DOHH2 (cell line): ENCODE data around the gene RASGEF1B.

Experiments used
- H3F3A ChIP-seq: fragments of 200-600 bp; sonication (generic), shearing (Covaris generic); 2 replicates; pipeline ENCODE4 v1.6.0; 2016; ENCODE audit warnings: antibody characterized with exemption, mild to moderate bottlenecking; ENCODE audit not compliant: control insufficient read depth, insufficient read depth
- H3K27ac ChIP-seq: fragments of 200-600 bp; sonication (generic); 2 replicates; pipeline ENCODE4 v1.5.1; 2014; ENCODE audit warnings: low read depth, mild to moderate bottlenecking, low read length, moderate library complexity
- H3K27me3 ChIP-seq: fragments of 200-600 bp; sonication (generic); 2 replicates; pipeline ENCODE4 v1.6.1; 2014; ENCODE audit warnings: mild to moderate bottlenecking, low read length, mixed read lengths; ENCODE audit not compliant: control insufficient read depth
- H3K36me3 ChIP-seq: fragments of 200-600 bp; sonication (generic); 2 replicates; pipeline ENCODE4 v1.6.1; 2014; ENCODE audit warnings: mild to moderate bottlenecking, low read length, moderate library complexity, mixed read lengths; ENCODE audit not compliant: control insufficient read depth
- H3K4me1 ChIP-seq: fragments of 200-600 bp; sonication (generic); 2 replicates; pipeline ENCODE4 v1.6.1; 2014; ENCODE audit warnings: mild to moderate bottlenecking, low read length, mixed read lengths; ENCODE audit not compliant: control insufficient read depth
- H3K4me2 ChIP-seq: fragments of 200-600 bp; sonication (generic); 2 replicates; pipeline ENCODE4 v1.6.0; 2014; ENCODE audit warnings: mild to moderate bottlenecking, low read length, moderate library complexity
- H3K4me3 ChIP-seq: fragments of 200-600 bp; sonication (generic); 2 replicates; pipeline ENCODE4 v1.5.1; 2014; ENCODE audit warnings: mild to moderate bottlenecking, low read length, mixed read lengths
- H3K79me2 ChIP-seq: fragments of 200-600 bp; sonication (generic); 2 replicates; pipeline ENCODE4 v1.6.1; 2014; ENCODE audit warnings: mild to moderate bottlenecking, low read length, mixed read lengths; ENCODE audit not compliant: control insufficient read depth
- H3K9me2 ChIP-seq: fragments of 200-600 bp; sonication (generic); replicated peaks from 2 replicates; pipeline ENCODE4 v1.6.1; 2014; ENCODE audit warnings: mild to moderate bottlenecking, low read length, mixed read lengths; ENCODE audit not compliant: control insufficient read depth
- H3K9me3 ChIP-seq: fragments of 200-600 bp; sonication (generic); 2 replicates; pipeline ENCODE4 v1.6.1; 2014; ENCODE audit warnings: antibody characterized with exemption, low read length, mixed read lengths; ENCODE audit not compliant: control insufficient read depth, insufficient read depth
- H4K20me1 ChIP-seq: fragments of 200-600 bp; sonication (generic); 2 replicates; pipeline ENCODE4 v1.6.0; 2014; ENCODE audit warnings: low read depth, mild to moderate bottlenecking, antibody characterized with exemption, low read length, moderate library complexity; ENCODE audit not compliant: control insufficient read depth, insufficient read depth
- CTCF ChIP-seq: fragments of 200-600 bp; sonication (generic); IDR thresholded peaks from one replicate; pipeline ENCODE4 v1.5.1; 2014; ENCODE audit warnings: antibody characterized with exemption, mild to moderate bottlenecking, low read depth, low read length; ENCODE audit not compliant: poor library complexity, severe bottlenecking
- EZH2phosphoT487 ChIP-seq: fragments of 200-600 bp; sonication (generic); IDR thresholded peaks from 2 replicates; pipeline ENCODE4 v1.6.1; 2017; ENCODE audit warnings: borderline replicate concordance, mild to moderate bottlenecking, antibody characterized with exemption, low read length, moderate library complexity, mixed read lengths

Gene RASGEF1B

GRCh38 chr4:81436096-81436495 is 35.6 kb downstream of the RASGEF1B start:
- Histone ChIP-seq H3K4me3 (no peak overlapping the region), H4K20me1 (no peaks in the 10 kb centered on the region), H3F3A (no peaks in the 10 kb centered on the region), H3K27me3 (no peaks in the 10 kb centered on the region), H3K27ac (no peak overlapping the region), H3K4me2 (no peak overlapping the region), H3K79me2 (no peaks in the 10 kb centered on the region), H3K9me2 (no peaks in the 10 kb centered on the region), H3K4me1 (no peaks in the 10 kb centered on the region), H3K9me3 (no peaks in the 10 kb centered on the region), H3K36me3 (peaks cover 65% of the 10 kb centered on the region)
- TF ChIP-seq EZH2phosphoT487 (no peak), CTCF (no peak)

- no peaks in the 10 kb centered on the region for H3K9me2 ChIP-seq
- peaks cover 60% of the 10 kb centered on the region for H3K36me3 ChIP-seq
- H3K4me1 ChIP-seq, result no peaks in the 10 kb centered on the region
- H3K4me2 ChIP-seq, result no peak overlapping the region
- TF ChIP-seq CTCF (no peak), EZH2phosphoT487 (no peak)
- H4K20me1 ChIP-seq, result no peaks in the 10 kb centered on the region
- no peak overlapping the region for H3K27ac ChIP-seq
- H3F3A ChIP-seq, result no peaks in the 10 kb centered on the region
- H3K4me3 ChIP-seq, result no peak overlapping the region
- no peaks in the 10 kb centered on the region for H3K27me3 ChIP-seq
- no peaks in the 10 kb centered on the region for H3K9me3 ChIP-seq
- no peaks in the 10 kb centered on the region for H3K79me2 ChIP-seq
Measured at GRCh38 chr4:81432825-81433224, 38.9 kb downstream of the RASGEF1B start.

GRCh38 chr4:81431971-81432370 is 39.7 kb downstream of the RASGEF1B start:
- TF ChIP-seq CTCF, result no peak
- TF ChIP-seq EZH2phosphoT487, result no peak
- H3K4me1 ChIP-seq, result no peaks in the 10 kb centered on the region
- H3K4me2 ChIP-seq, result no peak overlapping the region
- H3K27ac ChIP-seq, result no peak overlapping the region
- H3K79me2 ChIP-seq, result no peaks in the 10 kb centered on the region
- no peaks in the 10 kb centered on the region for H3F3A ChIP-seq
- no peaks in the 10 kb centered on the region for H3K9me2 ChIP-seq
- H3K36me3 ChIP-seq, result peaks cover 68% of the 10 kb centered on the region
- no peaks in the 10 kb centered on the region for H4K20me1 ChIP-seq
- no peak overlapping the region for H3K4me3 ChIP-seq
- no peaks in the 10 kb centered on the region for H3K27me3 ChIP-seq
- H3K9me3 ChIP-seq, result no peaks in the 10 kb centered on the region

- Histone ChIP-seq H3K36me3 (peaks cover 73% of the 10 kb centered on the region), H3K27ac (no peak overlapping the region), H4K20me1 (no peaks in the 10 kb centered on the region), H3K79me2 (no peaks in the 10 kb centered on the region), H3K9me3 (no peaks in the 10 kb centered on the region), H3K4me3 (no peak overlapping the region), H3K27me3 (no peaks in the 10 kb centered on the region), H3K4me2 (no peak overlapping the region), H3F3A (no peaks in the 10 kb centered on the region), H3K4me1 (no peaks in the 10 kb centered on the region), H3K9me2 (no peaks in the 10 kb centered on the region)
- no peak for TF ChIP-seq CTCF
- TF ChIP-seq EZH2phosphoT487, result no peak
Measured at GRCh38 chr4:81429607-81430006, 42.1 kb downstream of the RASGEF1B start.
